Measurements from ENCODE around the gene KRT12. TPM values are rescaled to one million over a fixed set of nuclear protein-coding genes. Genes with fewer than 3 reads are reported as not detected.
A peak's percentile ranks its signal among the peaks of the same experiment; 100 is the strongest.

Gene KRT12
- polyA plus RNA-seq, 1 donor (not counting 4 experiments of a cell fraction or from before 2014, with no cell fraction given) = not detected

GRCh38 chr17:40902498-40902897 is 35.5 kb upstream of the KRT12 start:
- DNase-seq (ENCODE audit: low read depth, low spot score) (no peak), FAIRE-seq (no peak)
- Histone ChIP-seq H3K4me2 (ENCODE audit: control insufficient read depth, extremely low read depth, insufficient read depth, low read depth, low read length) (peak overlapping the region; percentile 33), H3K4me1 (ENCODE audit: control insufficient read depth, extremely low read depth, insufficient read depth, low read length) (peaks cover 20% of the 10 kb centered on the region), H3K36me3 (ENCODE audit: control insufficient read depth in 2 of 2, extremely low read depth in 1 of 2, insufficient read depth in 2 of 2, low read length in 2 of 2) (no peaks in the 10 kb centered on the region), H3K27me3 (ENCODE audit: control insufficient read depth, extremely low read depth, insufficient read depth, low read length) (no peaks in the 10 kb centered on the region), H3K9ac (ENCODE audit: control insufficient read depth, extremely low read depth, insufficient read depth, low read length) (peak overlapping the region; percentile 29), H2AFZ (ENCODE audit: control insufficient read depth, low read length) (no peak overlapping the region), H3K79me2 (ENCODE audit: control insufficient read depth, insufficient read depth, low read length) (no peaks in the 10 kb centered on the region), H4K20me1 (ENCODE audit: control insufficient read depth, extremely low read depth, insufficient read depth, low read length) (no peaks in the 10 kb centered on the region), H3K9me3 (ENCODE audit: control insufficient read depth, low read depth, low read length) (no peaks in the 10 kb centered on the region), H3K27ac (ENCODE audit: control insufficient read depth, insufficient read depth, low read length) (peak overlapping the region; percentile 74), H3K9me1 (ENCODE audit: control insufficient read depth, extremely low read depth, insufficient read depth, low read length) (no peaks in the 10 kb centered on the region), H3K4me3 (ENCODE audit: control insufficient read depth in 2 of 3, extremely low read depth in 1 of 3, insufficient read depth in 2 of 3, low read depth in 1 of 3, low read length in 3 of 3) (no peak overlapping the region)
- TF ChIP-seq EZH2 (IDR thresholded peaks at IDR 0.05; ENCODE audit: low read length) (no peak), CTCF (optimal IDR thresholded peaks at IDR 0.05 in 1 of 3, IDR thresholded peaks at IDR 0.05 in 1 of 3, conservative IDR thresholded peaks at IDR 0.05 in 1 of 3; ENCODE audit: extremely low read depth in 1 of 3, insufficient read depth in 2 of 3, low read length in 3 of 3) (no peak)
- dilution Hi-C loops (cut with MboI; ENCODE audit: extremely low pct_ligation_motif_present, low sequenced_read_pairs) = no loop called here

GRCh38 chr17:40901981-40902474 is 35.0 kb upstream of the KRT12 start:
- dilution Hi-C loops (cut with MboI; ENCODE audit: extremely low pct_ligation_motif_present, low sequenced_read_pairs) = no loop called here
- DNase-seq (ENCODE audit: low read depth, low spot score) (no peak), FAIRE-seq (no peak)
- Histone ChIP-seq H3K4me3 (ENCODE audit: control insufficient read depth in 2 of 3, extremely low read depth in 1 of 3, insufficient read depth in 2 of 3, low read depth in 1 of 3, low read length in 3 of 3) (no peak overlapping the region), H3K9me3 (ENCODE audit: control insufficient read depth, low read depth, low read length) (no peaks in the 10 kb centered on the region), H3K4me1 (ENCODE audit: control insufficient read depth, extremely low read depth, insufficient read depth, low read length) (peaks cover 20% of the 10 kb centered on the region), H3K9me1 (ENCODE audit: control insufficient read depth, extremely low read depth, insufficient read depth, low read length) (no peaks in the 10 kb centered on the region), H3K79me2 (ENCODE audit: control insufficient read depth, insufficient read depth, low read length) (no peaks in the 10 kb centered on the region), H3K9ac (ENCODE audit: control insufficient read depth, extremely low read depth, insufficient read depth, low read length) (peak overlapping the region; percentile 29), H4K20me1 (ENCODE audit: control insufficient read depth, extremely low read depth, insufficient read depth, low read length) (no peaks in the 10 kb centered on the region), H3K27ac (ENCODE audit: control insufficient read depth, insufficient read depth, low read length) (peak overlapping the region; percentile 74), H2AFZ (ENCODE audit: control insufficient read depth, low read length) (no peak overlapping the region), H3K4me2 (ENCODE audit: control insufficient read depth, extremely low read depth, insufficient read depth, low read depth, low read length) (peak overlapping the region; percentile 33), H3K27me3 (ENCODE audit: control insufficient read depth, extremely low read depth, insufficient read depth, low read length) (no peaks in the 10 kb centered on the region), H3K36me3 (ENCODE audit: control insufficient read depth in 2 of 2, extremely low read depth in 1 of 2, insufficient read depth in 2 of 2, low read length in 2 of 2) (no peaks in the 10 kb centered on the region)
- TF ChIP-seq CTCF (optimal IDR thresholded peaks at IDR 0.05 in 1 of 3, IDR thresholded peaks at IDR 0.05 in 1 of 3, conservative IDR thresholded peaks at IDR 0.05 in 1 of 3; ENCODE audit: extremely low read depth in 1 of 3, insufficient read depth in 2 of 3, low read length in 3 of 3) (no peak), EZH2 (IDR thresholded peaks at IDR 0.05; ENCODE audit: low read length) (no peak)
